GM12892 (cell line): ENCODE measurements around the gene MRPS7.

Source experiments
- POLR2A ChIP-seq: IDR thresholded peaks from 2 replicates; pipeline ENCODE4 v1.6.1; 2011; ENCODE audit warnings: low read depth, low read length, control low read depth
- POLR2AphosphoS5 ChIP-seq: IDR thresholded peaks from 2 replicates; pipeline ENCODE4 v1.6.1; 2011; ENCODE audit warnings: low read depth, low read length, control low read depth
- TAF1 ChIP-seq: IDR thresholded peaks from 2 replicates; pipeline ENCODE4 v1.6.1; 2011; ENCODE audit warnings: low read depth, mild to moderate bottlenecking, control low read depth, low read length, borderline replicate concordance

DNA sequence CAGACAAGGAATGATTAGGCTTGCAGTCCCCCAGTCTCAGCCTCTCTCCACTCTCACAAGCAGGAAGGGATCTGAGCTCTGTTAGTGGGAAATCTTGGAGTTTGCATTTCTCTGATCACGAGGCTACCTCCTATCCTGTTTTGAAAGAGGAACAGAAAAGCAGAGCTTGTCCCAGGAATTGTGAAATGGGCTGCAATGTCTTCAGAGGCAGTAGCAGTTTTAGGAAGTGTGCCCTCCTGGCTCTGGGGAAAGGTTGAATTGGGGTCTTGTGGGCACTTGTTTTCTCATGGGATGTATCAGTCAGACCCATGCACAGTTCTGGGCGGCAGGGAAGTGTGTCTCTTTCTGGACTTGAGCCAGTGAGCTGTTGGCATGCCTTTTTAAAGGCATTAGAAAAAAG is 33.4 kb upstream of the MRPS7 start:
- no peak for TF ChIP-seq POLR2A
- no peak for TF ChIP-seq POLR2AphosphoS5
- TF ChIP-seq TAF1, result no peak
